Raji (cell line): ENCODE measurements around the gene IFI27.
A peak's percentile ranks its signal among the peaks of the same experiment; 100 is the strongest.

Source experiments
- POLR2A ChIP-seq: IDR thresholded peaks from 2 replicates; pipeline ENCODE4 v1.6.1; 2011; ENCODE audit warnings: low read depth, low read length, control low read depth; ENCODE audit not compliant: insufficient read depth

Gene IFI27

GRCh38 chr14:94128216-94128839 lies 17.8 kb downstream of the IFI27 start:
- no peak for TF ChIP-seq POLR2A

DNA sequence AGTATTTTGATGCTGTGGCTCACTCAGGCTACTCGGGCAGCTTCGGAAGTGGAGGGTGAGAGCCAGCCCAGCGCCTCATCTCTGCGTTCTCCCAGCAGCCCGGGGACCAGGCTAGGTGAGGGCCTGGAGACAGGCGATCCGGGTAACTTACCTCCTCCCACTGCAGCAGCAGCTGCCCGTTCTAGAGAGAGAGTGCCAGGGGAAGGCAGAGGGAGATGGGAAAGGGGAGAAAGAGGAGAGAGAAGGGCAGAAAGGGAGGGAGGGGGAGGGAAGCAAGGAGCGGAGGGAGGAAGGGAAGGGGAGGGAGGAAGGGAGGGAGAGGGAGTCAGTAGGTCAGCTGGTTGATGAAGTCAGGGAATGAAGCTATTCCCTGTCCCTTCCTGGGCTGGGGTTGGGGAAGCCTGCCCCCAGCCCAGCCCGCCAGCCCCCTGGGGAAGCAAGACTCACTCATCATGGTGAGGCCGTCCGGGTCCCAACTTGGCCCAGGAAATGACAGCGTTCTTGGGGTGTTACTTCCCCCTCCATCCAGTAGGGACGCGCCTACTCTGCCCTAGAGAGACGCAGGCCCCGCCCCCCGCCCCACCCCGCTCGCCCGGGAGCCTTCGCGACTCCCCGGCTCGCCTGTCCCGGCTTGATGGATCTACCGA lies 18.7 kb downstream of the IFI27 start, which contains the start of gene IFI27L2:
IFI27L2 (minus strand) TSS at position 494 of the 647 bp plus-strand sequence; CDS start at position 454, 40 bp downstream.
- peak; percentile 36; the same call in 1 of the 2 replicates for TF ChIP-seq POLR2A

- no peak for TF ChIP-seq POLR2A
These were observed 19.4 kb downstream of the IFI27 start for GRCh38 chr14:94129758-94130414.

DNA sequence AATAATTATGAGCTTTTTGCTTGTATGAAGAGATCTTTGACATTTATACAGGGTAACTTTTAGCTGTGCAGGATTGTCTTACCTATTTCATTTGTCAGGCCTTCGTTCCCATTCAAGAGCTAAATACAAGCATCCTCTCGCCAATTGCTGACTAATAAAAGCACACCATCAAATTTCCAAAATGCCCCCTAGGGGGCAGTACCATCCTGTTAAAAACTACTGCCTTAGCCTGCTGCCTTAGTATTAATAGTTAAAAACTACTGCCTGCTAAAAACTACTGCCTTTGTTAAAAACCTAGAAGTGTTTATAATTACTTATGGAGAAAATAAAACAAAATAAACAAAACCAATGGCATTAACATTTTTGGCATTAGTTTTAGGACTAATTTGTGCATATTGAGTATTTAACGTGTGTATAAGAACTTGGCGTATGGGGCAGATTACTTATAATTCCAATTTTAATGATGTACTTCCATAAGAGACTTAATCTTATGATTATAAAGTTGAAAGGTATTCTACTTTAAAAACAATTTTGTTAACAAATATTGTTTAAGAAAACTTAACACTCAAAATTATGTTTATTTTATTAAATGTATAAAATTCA lies 21.9 kb downstream of the IFI27 start:
- TF ChIP-seq POLR2A, result no peak

- TF ChIP-seq POLR2A, result no peak
These were observed 24.9 kb downstream of the IFI27 start for GRCh38 chr14:94135476-94135875.

GRCh38 chr14:94136575-94137331 lies 26.2 kb downstream of the IFI27 start:
- no peak for TF ChIP-seq POLR2A

- TF ChIP-seq POLR2A, result no peak
These were observed 27.7 kb downstream of the IFI27 start for GRCh38 chr14:94138251-94138650.

DNA sequence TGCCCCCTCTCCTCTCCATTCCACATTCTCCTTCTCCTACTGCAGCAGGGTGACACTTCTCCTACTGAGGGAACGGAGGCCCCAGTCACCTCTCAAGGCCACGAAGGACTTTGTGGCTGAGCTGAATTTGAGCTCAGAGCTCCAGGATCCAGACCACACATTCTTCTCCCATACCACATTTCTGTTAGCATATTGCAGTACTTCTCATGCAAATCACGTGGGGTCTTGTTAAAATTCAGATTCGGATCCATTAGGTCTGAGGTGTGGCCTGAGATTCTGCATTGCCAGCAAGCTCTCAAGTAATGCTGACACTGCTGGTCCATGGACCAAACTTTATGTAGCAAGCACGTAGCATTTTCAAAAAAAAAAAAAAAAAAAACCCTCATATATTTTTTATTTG lies 28.5 kb downstream of the IFI27 start:
- TF ChIP-seq POLR2A, result no peak

GRCh38 chr14:94139421-94139820 lies 28.9 kb downstream of the IFI27 start:
- TF ChIP-seq POLR2A, result no peak

GRCh38 chr14:94142247-94142646 lies 31.7 kb downstream of the IFI27 start:
- TF ChIP-seq POLR2A, result no peak

DNA sequence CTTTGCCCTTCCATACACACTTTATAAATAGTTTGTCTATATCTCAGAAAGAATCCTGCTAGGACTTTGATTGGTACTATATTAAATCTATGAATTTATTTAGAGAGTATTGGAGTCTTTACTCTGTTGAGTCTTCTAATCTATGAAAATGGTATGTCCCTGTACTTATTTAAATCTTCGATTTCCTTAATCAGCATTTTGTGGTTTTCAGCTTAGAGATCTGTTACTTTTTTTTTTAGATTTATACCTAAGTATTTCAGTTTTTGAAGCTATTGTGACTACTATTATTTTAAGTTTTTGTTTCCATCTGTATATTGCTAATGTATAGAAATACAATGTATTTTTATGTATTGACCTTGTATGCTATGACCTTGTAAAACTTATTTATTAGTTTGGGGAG lies 32.3 kb downstream of the IFI27 start:
- no peak for TF ChIP-seq POLR2A

- TF ChIP-seq POLR2A, result no peak
These were observed 32.7 kb downstream of the IFI27 start for GRCh38 chr14:94143239-94143638.

DNA sequence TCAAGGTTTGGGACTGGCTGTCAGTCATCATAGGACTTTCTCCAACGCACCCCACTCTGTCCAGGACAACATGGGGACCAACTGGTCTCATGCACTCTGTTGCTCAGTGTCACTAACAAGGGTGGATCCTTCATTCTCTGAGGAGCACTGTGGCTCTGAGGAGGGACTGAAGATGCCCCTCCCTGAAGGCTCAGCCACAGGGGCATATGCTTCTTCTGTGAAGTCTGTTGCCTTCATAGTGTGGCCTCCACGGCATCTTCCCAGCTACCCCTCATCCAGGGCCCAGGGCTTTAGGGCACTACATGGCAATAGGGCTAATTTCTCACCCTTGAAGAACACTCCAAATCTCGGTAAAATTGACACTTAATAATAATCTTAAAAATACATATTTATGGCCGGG lies 33.2 kb downstream of the IFI27 start:
- no peak for TF ChIP-seq POLR2A

DNA sequence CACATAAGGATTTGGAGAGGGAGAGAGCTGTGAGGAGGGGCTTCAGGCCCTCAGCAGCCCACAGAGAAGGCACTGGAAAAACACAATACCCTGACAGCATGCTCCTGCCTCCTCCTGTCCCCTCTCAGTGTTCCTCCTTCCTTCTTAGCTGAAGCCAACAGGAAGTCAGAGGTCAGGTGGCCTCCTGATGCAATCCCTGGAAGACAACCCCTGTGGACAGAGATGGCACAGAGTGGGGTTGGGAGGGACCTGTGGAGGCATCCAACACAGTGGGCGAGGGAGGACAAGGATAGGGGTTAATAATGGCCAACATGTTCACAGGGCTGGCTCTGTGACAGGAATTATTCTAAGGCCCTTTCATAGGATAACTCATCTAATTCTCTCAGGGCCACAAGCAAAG lies 34.2 kb downstream of the IFI27 start:
- TF ChIP-seq POLR2A, result no peak

- TF ChIP-seq POLR2A, result no peak
These were observed 35.5 kb downstream of the IFI27 start for GRCh38 chr14:94145902-94146527.
